GM18517 (cell line): ENCODE results near the gene RAD51AP1.

ENCODE experiments used
- ATAC-seq: cut with Tn5 transposase; IDR thresholded peaks from one replicate; pipeline ENCODE4 v1.9.1; 2021; ENCODE audit warnings: mild to moderate bottlenecking, moderate library complexity; ENCODE audit not compliant: unreplicated experiment

RAD51AP1 gene

DNA sequence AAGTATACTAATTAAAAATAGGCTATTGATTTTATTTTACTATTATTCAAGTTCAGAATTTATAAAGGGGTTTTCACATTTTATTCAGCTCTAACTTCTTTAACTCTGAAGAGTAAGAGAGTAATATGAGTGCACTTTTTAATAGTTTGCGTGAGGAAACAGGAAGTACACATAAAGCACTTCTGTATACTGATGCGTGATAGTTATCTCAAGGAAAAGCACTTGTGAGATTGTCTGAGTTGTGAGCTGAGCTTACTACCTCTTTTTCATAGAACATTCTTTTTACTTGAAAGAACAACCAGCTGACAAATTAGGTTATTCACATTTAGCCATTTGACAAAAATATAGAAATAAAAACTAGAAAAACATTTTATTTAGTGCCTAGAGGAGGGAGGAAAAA lies 1.9 kb downstream of the RAD51AP1 start:
- no peak for ATAC-seq

DNA sequence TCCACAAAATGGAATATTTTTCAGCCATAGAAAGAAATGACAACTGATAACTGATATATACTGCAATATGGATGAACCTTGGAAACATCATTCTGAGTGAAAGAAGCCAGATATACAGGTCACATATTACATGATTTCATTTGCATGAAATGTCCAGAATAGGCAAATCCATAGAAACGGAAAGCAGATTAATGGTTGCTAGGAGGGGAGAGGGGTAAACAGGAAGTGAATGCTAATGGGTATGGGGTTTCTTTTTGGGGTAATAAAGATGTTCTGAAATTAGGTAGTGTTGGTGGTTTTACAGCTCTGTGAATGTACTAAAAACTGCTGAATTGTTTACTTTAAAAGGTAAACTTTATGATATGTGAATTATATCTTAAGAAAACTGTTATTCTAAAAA lies 6.5 kb downstream of the RAD51AP1 start:
- ATAC-seq: no peak

DNA sequence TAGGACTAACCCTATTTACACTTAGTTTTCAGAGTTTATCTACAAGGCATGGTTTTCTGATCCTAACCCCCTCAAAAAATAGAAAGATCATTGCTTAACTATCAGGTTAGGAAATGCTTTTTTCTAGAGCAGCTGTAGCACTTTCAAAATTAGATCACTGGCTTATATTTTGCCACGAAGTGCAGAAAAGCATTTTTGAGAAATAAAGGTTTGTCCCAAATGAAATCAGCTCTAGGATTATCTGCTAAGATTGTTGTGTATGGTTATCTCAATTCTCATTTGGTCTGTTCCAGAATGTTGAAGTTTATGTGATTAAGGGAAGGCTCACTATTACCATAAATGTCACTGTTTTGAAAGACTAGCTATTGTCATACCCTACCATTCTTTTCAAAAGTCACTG lies 13.5 kb downstream of the RAD51AP1 start:
- no peak for ATAC-seq

DNA sequence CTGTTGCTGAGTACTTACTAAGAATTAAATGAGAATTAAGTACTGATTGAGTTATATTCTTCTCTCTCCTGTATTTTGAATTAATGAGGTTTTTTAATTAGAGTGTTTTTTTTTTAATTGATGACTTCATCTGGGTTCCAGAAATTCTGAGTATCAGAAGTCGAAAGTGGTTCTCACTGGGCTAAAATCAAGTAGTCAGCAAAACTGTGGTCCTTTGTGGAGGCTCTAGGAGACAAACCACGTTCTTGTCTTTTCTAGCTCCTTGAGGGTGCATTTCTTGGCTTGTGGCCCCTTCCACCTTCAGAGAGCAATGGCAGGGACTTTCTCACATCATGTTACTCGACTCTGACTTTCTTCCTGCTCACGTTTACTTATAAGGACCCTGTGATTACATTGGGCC lies 15.3 kb downstream of the RAD51AP1 start:
- no peak for ATAC-seq

DNA sequence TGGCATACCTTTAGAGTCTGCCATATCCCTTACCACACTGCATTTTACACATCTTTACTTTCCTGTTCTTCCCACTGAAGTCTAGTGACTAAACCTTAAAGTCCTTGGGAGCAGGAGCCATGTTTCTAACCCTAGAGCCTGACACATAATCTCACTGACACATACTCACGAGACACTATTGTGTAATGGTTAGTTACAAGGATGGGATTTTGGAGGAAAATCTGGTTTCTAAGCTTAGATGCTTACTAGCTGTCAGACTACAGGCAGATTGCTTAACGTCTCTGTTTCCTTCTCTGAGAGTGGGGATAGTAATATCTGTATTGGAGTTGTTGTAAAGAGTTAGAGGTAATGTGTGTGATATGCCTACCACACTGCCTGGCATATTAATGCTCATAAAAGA lies 17.1 kb downstream of the RAD51AP1 start:
- ATAC-seq: no peak

DNA sequence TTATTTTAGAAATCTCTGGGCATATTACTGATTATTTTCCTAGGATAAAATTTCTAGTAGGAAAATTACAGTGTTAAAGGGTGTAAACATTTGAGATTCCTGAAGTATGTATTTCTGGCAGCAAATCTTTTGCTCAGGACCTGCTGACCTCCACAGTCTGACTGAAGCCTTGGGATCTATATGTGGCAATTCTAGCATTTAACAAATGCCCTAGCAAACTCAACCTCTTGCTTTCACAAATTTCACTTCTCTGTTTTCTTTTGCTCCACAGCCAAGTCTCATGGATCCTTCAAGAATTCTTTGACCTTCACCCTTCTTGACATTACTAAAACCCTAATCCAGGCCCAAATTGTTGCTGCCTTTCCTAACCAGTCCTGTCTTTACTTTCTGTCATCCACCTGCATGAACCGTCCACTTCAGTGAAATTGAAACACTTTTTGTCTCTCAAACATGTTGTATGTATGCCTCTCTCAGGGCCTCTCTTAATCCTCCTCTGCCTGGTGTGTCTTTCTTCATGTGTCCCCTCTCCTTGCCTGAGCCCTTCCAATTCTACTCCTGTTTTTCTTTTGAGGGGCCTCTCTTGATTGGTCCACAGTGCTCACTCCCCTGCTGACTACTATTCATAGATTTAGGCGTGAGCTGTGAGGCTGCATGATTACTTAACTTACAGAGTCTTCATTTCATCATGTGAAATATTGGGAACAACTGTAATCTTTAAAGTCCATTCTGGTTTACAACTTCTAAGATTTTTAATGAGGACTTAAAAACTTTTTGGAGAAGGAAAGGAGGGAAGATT lies 18.2 kb downstream of the RAD51AP1 start:
- no peak for ATAC-seq

DNA sequence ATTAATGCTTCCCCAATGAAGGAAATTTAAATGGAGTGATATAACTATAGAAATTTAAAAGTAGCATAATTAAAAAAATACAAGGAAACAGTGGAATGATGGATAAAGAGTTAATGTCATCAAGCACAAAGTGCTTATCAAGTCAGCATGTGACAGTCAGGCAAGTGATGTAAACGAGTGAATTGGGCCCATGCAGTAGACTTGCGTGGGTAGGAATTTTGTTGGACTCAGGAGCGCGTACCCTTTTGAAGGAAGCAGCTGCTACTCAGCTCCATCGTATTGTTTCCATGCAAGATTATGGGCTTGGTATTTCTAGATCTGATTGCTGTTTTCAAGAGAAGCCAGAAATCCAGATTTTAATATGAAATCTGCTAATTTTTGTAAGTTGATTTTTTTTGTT lies 18.9 kb downstream of the RAD51AP1 start:
- ATAC-seq: no peak

DNA sequence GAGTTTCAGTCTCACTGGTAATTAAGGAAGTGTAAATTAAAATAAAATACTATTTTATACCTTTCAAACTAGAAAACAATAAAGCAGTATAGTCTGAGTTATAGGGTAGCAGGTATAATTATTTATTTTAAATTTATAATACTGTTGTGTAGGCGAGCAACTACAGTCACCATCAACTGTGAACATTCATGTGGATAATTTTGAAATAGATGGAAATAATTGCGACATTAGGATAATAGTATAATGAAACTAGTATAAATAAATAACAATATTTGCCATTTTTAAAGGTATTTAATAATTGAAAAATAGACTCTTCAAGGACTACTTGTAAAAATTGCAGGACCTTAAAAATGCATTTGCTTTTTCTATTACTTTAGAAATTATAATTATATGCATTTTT lies 19.5 kb downstream of the RAD51AP1 start:
- no peak for ATAC-seq

DNA sequence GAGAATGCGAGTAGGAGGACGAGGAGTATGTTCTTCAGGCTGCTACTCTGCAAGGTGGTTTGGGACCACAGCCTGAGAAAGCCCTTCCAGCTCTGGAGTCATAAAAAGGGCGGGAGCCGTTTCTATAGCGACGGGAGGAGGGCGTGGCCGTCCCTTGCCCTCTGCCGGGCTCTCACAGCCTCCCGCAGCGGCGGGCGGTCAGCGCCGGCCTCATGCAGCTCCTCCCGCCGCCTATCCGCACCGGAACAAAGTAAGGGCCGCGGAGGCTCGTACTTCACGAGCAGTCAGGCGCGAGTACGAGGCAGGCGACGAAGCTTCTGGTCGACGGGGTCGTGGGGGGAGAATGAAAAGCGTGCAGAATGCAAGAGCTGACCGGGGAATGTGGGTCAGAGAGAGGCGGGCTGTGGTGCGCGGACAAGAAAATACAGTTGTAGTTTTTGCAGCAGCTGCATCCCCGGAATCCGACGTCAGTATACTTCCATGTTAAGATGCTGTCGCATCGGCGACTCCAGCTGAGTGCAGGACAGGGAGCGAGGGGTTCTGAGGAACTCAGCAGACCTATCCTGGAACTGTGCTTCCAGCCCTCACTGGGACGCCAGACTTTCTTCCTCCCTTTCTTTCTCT lies 23.5 kb downstream of the RAD51AP1 start, which contains the start of gene DYRK4:
TSS of gene DYRK4 (plus strand) at position 175 of the 624 bp plus-strand sequence. CDS start at position 213, 38 bp downstream.
- ATAC-seq: no peak

DNA sequence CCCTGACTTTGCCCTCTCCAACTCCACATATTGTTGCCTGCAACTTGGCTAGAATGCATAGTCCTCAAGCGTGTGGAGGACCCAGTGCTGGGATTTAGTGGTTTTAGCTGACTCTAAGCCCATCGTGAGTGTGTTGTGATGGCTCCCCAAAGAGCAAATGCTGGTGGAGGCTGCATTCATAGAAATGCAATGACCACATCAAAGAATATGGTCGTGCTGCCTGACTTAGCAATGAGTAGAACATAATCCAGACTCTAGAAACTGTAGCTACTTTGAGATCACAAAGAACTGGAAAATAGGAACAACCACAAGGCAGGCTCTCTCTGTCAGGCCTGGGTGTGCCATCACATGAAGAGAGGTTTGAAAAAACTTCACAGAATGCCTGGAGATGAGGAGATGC lies 24.6 kb downstream of the RAD51AP1 start:
- no peak for ATAC-seq

DNA sequence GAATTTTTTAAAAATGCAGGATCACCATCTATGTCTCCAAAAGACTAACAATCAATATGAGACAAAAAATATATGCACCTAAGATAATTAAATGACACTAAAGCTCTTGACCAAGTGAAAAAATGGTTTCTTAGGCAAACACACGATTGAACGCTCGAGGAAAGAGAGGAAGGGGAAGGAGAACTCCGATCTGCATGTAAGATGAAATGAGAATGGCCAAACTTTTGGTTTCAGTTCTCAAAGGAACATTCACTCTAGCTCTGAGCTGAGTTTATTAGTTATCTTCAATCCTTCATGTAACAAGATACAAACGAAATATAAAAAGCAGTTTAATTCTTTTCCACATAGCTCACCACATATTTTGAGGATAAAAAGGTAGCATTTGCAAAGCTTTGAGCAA lies 26.1 kb downstream of the RAD51AP1 start:
- ATAC-seq: peak; percentile 38

DNA sequence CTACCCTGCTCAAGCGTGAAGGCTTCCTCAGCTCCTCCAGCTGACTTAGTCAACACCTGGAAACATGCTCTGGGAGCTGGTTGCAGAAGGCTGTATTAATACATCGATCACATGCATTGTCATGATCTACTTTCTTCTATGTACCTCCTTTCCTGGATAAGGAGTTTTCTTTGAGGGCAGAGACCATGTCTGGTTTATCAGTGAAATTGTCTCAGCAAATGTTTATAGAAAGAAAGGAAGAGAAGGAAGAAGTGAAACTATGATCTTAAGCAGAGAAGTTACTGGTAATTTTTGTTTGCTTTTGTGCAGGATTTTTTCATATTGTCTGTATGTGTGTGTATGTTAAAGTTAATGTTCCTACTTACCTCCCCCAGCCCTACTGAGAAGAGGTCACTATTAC lies 27.8 kb downstream of the RAD51AP1 start:
- no peak for ATAC-seq

DNA sequence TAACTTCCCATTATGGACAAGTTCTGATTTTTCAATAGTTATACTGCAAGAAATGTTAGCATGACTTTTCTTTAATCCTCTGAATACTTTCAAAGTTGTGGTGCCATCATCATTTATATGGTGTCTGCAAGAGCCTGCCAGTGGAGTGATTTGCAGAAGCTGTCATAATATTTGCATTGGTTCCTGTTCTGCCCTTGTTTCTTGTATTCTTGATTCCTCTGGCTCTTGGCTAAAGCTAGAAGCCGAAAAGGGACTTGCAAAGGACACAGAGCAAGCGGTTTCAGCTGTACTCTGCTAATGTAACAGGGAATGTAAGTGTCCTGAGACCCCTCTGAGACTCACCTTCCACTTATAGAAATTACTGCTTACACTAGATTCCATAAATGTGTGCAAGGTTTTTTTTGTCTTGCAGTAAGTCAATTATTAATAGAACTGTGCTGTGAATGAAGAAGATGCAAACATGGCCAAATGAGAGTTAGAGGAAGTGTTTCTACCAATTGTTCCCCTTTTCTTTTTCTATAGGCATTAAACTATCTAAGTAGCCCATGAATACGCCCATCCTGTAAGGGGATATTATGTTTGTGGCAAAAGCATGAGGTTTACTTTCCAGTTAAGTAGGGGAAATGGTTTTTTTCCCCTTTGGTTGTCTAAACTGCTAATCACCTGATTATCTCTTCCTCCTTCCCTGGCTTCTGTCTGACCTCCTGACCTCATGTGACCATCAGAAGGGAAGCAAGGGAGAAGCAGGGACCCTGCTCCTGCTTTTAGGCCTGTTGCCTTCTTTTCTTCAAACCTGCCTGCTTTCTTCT lies 28.6 kb downstream of the RAD51AP1 start:
- peak; percentile 51 for ATAC-seq

DNA sequence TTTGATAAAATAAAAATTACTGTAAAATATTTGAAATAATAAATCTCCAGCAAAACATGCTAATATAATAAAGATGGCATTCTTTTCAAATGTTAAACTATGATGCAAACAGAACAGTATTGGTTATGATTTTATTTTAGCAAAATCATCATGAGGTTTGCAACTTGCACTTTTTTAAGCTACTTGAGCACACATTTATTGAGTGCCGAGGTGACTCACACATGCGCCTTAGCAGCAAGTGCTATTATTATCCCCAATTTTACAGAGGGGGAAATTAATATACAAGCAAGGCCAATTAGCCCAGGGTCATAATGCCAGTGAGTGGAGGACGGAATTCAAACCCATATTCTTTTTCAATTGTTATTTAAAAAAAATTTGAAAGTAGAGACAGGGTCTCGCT lies 30.6 kb downstream of the RAD51AP1 start:
- ATAC-seq: no peak

DNA sequence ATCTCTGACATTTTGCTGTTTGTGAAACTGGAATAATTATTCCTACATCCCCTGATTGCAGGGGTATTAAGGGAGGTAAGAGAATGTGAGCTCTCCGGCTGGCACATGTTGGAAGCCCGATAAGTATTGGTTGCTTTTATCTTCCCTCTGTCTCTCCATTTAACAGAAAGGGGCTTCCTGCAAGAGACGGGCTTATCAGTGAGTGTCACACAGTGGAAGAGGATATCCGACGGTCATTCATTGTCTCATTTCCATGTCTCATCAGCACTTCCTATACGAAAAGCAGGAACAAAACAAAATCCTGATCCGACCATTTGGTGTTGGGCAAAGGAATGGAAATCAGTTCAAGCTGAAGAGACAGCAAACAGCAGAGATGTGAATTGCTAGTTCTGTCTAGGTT lies 34.0 kb downstream of the RAD51AP1 start:
- ATAC-seq: no peak

DNA sequence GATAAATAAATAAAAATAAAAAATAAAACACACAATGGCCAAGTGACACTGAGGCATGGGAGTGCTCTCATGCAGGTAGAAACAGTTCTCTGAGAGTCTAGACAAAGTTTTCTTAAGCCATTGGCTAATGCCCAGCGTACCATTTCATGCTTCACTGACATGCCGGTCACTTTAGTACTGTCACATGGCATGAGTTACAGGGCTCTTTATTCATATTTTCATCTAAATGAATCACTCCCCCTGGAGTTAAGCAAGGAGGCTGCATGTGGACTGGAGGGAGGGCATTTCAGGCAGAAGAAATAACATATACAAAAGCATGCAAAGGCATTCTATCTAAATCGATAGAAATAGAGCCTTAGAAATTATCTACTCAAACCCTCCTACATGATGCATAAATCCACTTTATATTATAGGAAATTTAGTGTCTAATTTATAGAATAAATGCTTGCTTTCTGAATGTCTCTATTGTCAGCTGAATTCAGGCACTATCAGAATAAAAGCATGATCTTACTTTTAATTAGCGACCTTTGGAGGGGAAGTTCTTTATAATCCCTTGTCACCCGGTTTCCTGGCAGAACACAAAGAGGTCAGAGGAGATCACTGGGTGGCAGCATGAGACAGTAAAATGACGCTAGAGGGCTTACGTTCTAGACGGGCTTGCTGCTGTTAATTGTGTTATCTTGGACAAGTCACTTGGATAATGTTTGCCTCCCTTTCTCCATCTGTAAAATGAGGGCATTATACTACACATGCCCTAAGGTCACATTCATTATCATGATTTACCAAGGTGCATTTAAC lies 40.8 kb downstream of the RAD51AP1 start:
- no peak for ATAC-seq

DNA sequence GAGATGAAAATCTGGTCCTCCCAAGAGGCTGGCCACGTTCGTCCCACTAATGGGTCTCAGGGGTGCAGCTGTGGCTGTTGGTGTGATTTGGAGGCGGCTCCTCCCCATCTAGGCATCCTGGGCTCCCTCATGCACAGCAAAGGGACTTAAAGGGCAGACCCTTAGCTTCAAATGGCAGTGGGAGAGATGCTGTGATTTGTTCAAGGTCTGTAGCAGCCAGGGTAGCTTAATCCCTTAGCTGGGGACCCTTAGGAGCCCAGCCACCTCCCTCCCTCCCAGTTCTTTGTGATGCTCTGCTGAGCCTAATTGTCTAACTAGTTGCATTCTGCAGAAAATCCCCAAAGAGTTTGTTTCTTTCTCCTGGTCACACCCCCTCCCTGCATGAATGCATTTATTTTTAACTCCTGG lies 41.6 kb downstream of the RAD51AP1 start:
- ATAC-seq: no peak

DNA sequence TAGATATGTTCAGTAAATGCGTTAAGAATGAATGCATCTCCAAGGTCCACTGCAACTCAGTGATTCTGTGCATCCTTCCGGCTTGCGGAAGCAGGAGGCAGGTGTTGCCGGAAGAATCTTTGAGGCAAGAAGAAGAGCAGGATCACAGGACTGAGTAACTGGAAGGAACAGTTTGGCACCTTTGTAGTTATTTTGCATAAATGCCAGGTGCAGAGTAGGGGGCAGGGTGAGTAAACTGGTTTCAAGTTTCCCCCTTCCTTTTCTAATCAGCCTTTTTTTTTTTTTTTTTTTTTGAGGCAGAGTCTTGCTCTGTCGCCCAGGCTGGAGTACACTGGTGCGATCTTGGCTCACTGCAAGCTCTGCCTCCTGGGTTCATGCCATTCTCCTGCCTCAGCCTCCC lies 45.6 kb downstream of the RAD51AP1 start:
- no peak for ATAC-seq

DNA sequence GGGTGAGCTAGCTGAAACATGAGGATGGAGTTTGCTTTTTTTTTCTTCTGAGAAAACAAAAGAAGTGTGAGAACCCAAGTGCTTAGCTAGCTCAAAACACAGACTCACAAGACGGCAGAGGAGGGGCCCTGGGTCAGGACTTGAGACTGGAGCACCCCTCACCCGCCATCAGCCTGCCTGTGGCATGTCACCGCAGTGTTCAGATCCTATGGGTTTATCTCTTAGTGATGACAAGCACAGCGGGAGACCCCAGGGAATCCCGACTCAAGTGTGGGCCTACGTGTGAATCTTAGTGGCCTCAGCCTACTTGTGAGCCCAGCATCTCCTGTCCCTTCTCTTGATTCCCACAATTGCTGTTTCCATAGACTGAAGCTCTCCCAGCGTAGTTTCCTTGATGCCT lies 46.2 kb downstream of the RAD51AP1 start:
- ATAC-seq: no peak

DNA sequence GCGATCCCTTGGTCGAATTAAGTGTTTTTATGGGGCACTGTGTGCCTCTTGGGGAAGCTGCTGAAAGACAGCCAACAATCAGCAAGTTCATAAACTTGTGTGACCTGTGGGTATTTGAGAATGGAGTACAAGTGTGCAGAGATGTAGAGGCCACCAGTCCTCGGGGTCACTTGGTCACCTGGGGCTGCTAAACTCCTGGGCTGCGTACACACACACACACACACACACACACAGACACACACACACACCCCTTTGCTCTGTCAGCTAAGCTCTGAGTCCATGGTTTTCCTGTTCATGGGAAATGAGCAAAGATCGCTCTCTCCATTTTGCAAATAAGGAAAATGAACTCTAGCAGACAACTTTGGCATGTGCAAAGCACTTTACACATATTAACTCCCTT lies 47.8 kb downstream of the RAD51AP1 start:
- no peak for ATAC-seq

DNA sequence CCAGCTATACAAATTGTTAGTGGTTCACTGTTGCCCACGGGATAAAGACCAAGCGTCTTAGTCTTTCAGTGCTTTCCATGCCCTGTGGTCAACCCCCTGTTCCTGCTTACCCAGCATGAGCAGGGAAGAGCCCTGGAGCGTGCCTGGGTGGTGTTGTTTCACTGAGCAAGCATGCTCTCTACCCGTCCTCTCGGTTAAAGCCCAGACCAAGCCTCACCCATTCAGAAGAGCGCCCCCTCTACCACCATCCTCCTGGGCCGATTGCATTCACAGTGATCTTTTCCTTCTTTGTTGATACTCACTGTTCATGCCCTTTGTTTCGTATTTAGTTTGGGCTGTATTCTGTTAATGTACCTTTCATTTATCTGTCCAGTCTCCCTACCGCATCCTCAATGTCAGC lies 48.4 kb downstream of the RAD51AP1 start:
- no peak for ATAC-seq
